Fibroblast of lung (primary cell): ENCODE results near the gene METTL25B. TPM values are rescaled to one million over a fixed set of nuclear protein-coding genes. Genes with fewer than 3 reads are reported as not detected.

Experiments
- DNase-seq, 2 donors: peaks; one replicate each; pipeline versions ENCODE4 v3.0.0 to v3.0.0-alpha.2; 2010; ENCODE audit warnings: low read depth in 2 of 2
- H2AFZ ChIP-seq: 2 replicates; pipeline ENCODE4 v1.5.1; 2012; ENCODE audit warnings: low read length, control low read depth, inconsistent platforms
- H3K27ac ChIP-seq: 2 replicates; pipeline ENCODE4 v1.5.1; 2011; ENCODE audit warnings: low read length, control low read depth; ENCODE audit not compliant: insufficient read depth
- H3K27me3 ChIP-seq: 2 replicates; pipeline ENCODE4 v1.5.1; 2011; ENCODE audit warnings: mild to moderate bottlenecking, low read length; ENCODE audit not compliant: control insufficient read depth, insufficient read depth
- H3K36me3 ChIP-seq: 2 replicates; pipeline ENCODE4 v1.5.1; 2011; ENCODE audit warnings: low read length; ENCODE audit not compliant: control insufficient read depth, insufficient read depth
- H3K4me1 ChIP-seq: 2 replicates; pipeline ENCODE4 v1.5.1; 2011; ENCODE audit warnings: low read length; ENCODE audit not compliant: control insufficient read depth, insufficient read depth; ENCODE audit errors: extremely low read depth
- H3K4me2 ChIP-seq: 2 replicates; pipeline ENCODE4 v1.5.1; 2011; ENCODE audit warnings: low read length, control low read depth; ENCODE audit not compliant: insufficient read depth; ENCODE audit errors: extremely low read depth
- H3K4me3 ChIP-seq, 4 experiments: fragments of 200-600 bp in 1 of 4; sonication (generic) in 1 of 4; replicated peaks in 1 of 4; 2 replicates each; pipeline ENCODE4 v1.5.1; 2011 to 2016; ENCODE audit warnings: low read length in 4 of 4, low read depth in 3 of 4, mild to moderate bottlenecking in 3 of 4, control low read depth in 2 of 4, inconsistent platforms in 1 of 4, mixed read lengths in 1 of 4; ENCODE audit not compliant: insufficient read depth in 1 of 4; ENCODE audit errors: control extremely low read depth in 1 of 4
- H3K79me2 ChIP-seq: 2 replicates; pipeline ENCODE4 v1.5.1; 2012; ENCODE audit warnings: mild to moderate bottlenecking, low read length, inconsistent platforms; ENCODE audit not compliant: control insufficient read depth, insufficient read depth
- H3K9ac ChIP-seq: 2 replicates; pipeline ENCODE4 v1.5.1; 2011; ENCODE audit warnings: mild to moderate bottlenecking, low read length, control low read depth; ENCODE audit not compliant: insufficient read depth
- H3K9me3 ChIP-seq: 2 replicates; pipeline ENCODE4 v1.5.1; 2012; ENCODE audit warnings: low read depth, low read length; ENCODE audit not compliant: control insufficient read depth, insufficient read depth
- H4K20me1 ChIP-seq: 2 replicates; pipeline ENCODE4 v1.5.1; 2011; ENCODE audit warnings: low read length; ENCODE audit not compliant: control insufficient read depth, insufficient read depth; ENCODE audit errors: extremely low read depth
- EZH2 ChIP-seq: IDR thresholded peaks from 2 replicates; pipeline ENCODE4 v1.5.1; 2012; ENCODE audit warnings: low read length, control low read depth, mild to moderate bottlenecking; ENCODE audit errors: missing control alignments
- polyA plus RNA-seq, 2 donors: library from polyadenylated mRNA; depleted of rRNA in 1 of 2; stranded (reverse) in 1 of 2; unstranded in 1 of 2; fragments of >200 nt; gene quantifications; 2 replicates each; pipeline ENCODE4 v1.2.1, GENCODE V29; 2011 to 2012; ENCODE audit warnings: missing spikeins in 1 of 2
- total RNA-seq: library from RNA; depleted of rRNA; stranded (reverse); fragments of >200 nt; gene quantifications from 2 replicates; pipeline ENCODE4 v1.2.1, GENCODE V29; 2014
- TF ChIP-seq, protein P1 (sequence below), 2 donors: IDR thresholded peaks in 1 of 2; conservative IDR thresholded peaks in 1 of 2; 1 replicate in 1 of 2; 2 replicates in 1 of 2; pipeline ENCODE4 v1.5.1; 2011 to 2012; ENCODE audit warnings: low read length in 2 of 2, control low read depth in 1 of 2, inconsistent platforms in 1 of 2, low read depth in 1 of 2, mild to moderate bottlenecking in 1 of 2

The METTL25B gene
- total and polyA plus RNA-seq, 2 donors (not counting 1 experiment from before 2014, with no cell fraction given): 5.5 to 17.3 TPM

DNA sequence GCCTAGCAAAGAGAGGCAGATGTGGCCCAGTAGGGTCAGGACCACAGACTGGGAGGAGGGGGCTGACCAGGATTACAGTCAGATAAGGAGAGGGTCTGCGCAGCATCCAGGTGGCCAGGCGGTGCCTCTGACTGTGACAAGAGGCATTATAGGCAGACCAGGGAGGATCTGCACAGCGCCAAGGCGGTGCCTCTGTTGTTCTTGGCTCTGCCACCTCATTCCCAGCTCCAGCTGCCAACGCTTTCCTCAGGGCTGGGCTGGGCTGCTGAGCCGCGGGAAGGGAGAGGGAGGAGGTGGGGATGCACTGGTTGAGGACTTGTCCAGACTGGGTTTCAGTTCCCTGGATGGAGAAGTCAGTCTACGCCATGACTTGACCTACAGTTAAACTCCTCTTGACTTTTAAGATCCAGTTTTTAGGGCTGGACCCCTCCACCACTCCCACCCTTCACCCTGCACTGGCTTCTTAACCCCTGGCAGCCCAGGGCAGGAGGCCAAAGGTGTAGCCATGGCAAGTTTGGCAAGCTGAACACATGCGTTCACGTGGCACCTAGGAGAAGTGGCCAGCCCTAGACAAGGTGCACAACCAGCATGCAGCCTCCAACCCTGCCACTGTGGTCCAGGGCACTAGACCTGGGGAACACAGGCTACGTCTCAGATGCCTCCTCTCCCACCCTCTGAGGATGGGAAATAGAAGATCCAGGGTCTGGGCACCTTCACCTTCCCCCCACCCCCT lies 18.3 kb upstream of the METTL25B start:
- no peak for TF ChIP-seq EZH2
- TF ChIP-seq, protein P1, sequence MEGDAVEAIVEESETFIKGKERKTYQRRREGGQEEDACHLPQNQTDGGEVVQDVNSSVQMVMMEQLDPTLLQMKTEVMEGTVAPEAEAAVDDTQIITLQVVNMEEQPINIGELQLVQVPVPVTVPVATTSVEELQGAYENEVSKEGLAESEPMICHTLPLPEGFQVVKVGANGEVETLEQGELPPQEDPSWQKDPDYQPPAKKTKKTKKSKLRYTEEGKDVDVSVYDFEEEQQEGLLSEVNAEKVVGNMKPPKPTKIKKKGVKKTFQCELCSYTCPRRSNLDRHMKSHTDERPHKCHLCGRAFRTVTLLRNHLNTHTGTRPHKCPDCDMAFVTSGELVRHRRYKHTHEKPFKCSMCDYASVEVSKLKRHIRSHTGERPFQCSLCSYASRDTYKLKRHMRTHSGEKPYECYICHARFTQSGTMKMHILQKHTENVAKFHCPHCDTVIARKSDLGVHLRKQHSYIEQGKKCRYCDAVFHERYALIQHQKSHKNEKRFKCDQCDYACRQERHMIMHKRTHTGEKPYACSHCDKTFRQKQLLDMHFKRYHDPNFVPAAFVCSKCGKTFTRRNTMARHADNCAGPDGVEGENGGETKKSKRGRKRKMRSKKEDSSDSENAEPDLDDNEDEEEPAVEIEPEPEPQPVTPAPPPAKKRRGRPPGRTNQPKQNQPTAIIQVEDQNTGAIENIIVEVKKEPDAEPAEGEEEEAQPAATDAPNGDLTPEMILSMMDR (conservative IDR thresholded peaks at IDR 0.05 in 1 of 2, IDR thresholded peaks at IDR 0.05 in 1 of 2; ENCODE audit: low read depth in 1 of 2, low read length in 2 of 2): no peak
- Histone ChIP-seq H3K27ac (no peak overlapping the region), H3K36me3 (no peaks in the 10 kb centered on the region), H4K20me1 (no peaks in the 10 kb centered on the region), H3K4me1 (peaks cover 56% of the 10 kb centered on the region), H3K9ac (no peak overlapping the region), H3K79me2 (no peaks in the 10 kb centered on the region), H3K27me3 (no peaks in the 10 kb centered on the region), H3K4me2 (no peak overlapping the region), H2AFZ (no peak overlapping the region), H3K4me3 (no peak overlapping the region), H3K9me3 (no peaks in the 10 kb centered on the region)
- peak; percentile 73 to 77 for DNase-seq

DNA sequence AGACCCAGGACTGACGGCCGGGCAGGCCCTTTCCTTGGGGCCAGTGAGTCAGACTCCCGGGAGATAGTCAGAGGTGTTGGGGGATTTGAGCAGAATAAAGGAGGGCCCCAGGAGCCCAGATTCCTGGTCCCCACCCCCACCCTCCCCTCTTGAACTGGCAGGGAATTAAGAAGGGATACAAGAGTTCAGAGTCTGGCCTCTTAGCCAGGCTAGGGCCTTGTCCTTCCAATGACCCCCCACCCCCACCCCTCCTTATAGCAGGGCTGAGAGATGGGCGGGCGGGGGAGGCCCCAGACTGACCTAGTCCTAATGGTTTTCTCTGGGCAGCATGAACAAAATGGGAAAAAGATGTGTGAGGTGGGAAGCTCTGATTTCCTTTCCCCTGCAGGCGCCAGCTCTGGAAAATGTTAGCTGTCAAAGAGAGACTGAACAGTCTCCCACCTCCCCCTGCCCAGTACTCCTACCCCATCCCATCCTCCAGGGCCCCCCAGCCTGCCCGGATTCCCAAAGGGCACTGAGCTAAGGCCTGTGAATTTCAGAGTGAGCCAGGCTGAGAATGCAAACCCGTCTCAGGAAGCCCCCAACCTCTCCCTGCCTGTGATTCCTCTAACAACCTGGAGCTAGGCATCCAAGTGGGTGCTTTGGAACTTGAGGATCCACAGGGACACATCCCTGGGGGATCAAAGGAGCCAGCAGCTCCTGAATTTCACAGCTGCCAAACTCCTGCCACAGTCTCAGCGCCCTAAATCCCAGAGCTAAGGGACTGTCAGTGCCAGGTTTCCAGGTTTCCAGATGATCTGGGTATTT lies 17.1 kb upstream of the METTL25B start:
- Histone ChIP-seq H3K27me3 (no peaks in the 10 kb centered on the region), H3K9me3 (no peaks in the 10 kb centered on the region), H3K4me3 (no peak overlapping the region), H4K20me1 (no peaks in the 10 kb centered on the region), H3K9ac (no peak overlapping the region), H3K4me1 (peaks cover 49% of the 10 kb centered on the region), H3K4me2 (no peak overlapping the region), H3K79me2 (no peaks in the 10 kb centered on the region), H3K27ac (no peak overlapping the region), H2AFZ (no peak overlapping the region), H3K36me3 (no peaks in the 10 kb centered on the region)
- TF ChIP-seq, protein P1 (conservative IDR thresholded peaks at IDR 0.05 in 1 of 2, IDR thresholded peaks at IDR 0.05 in 1 of 2; ENCODE audit: low read depth in 1 of 2, low read length in 2 of 2): no peak
- TF ChIP-seq EZH2: no peak
- peak; percentile 28 to 36 for DNase-seq

DNA sequence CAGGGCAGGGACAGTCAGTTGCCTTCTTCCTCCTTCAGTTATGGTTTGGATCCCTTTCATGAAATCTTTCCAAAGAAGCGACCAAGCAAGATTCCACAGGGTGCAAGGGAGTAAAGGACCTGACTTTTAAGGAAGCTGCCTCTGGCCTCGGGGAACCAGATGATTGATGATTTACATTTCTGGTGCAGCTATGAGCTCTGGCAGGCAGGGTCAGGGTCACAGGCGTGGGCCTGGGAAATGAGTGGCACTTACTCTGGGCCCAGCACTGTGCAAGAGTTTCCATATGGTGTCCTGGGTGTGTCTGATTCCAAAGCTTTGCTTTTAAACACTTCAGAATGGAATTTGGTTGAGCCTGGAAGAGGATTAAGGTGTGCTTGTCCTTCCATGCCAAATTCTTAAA lies 15.6 kb upstream of the METTL25B start:
- H3K4me3 ChIP-seq: no peak overlapping the region
- H2AFZ ChIP-seq: no peak overlapping the region
- H4K20me1 ChIP-seq: no peaks in the 10 kb centered on the region
- no peaks in the 10 kb centered on the region for H3K79me2 ChIP-seq
- no peak overlapping the region for H3K27ac ChIP-seq
- H3K4me1 ChIP-seq: peaks cover 41% of the 10 kb centered on the region
- no peaks in the 10 kb centered on the region for H3K36me3 ChIP-seq
- TF ChIP-seq EZH2: no peak
- TF ChIP-seq, protein P1 (conservative IDR thresholded peaks at IDR 0.05 in 1 of 2, IDR thresholded peaks at IDR 0.05 in 1 of 2; ENCODE audit: low read depth in 1 of 2, low read length in 2 of 2): no peak
- H3K27me3 ChIP-seq: no peaks in the 10 kb centered on the region
- DNase-seq: peak; percentile 36 to 53
- no peaks in the 10 kb centered on the region for H3K9me3 ChIP-seq
- H3K4me2 ChIP-seq: peak overlapping the region; percentile 23
- no peak overlapping the region for H3K9ac ChIP-seq
